Prostate gland (tissue), 2 donors: ENCODE data around the gene VASN. TPM values are rescaled to one million over a fixed set of nuclear protein-coding genes. Genes with fewer than 3 reads are reported as not detected.

Source experiments
- DNase-seq: peaks from one replicate; pipeline ENCODE4 v3.0.0-alpha.2; 2019; ENCODE audit warnings: low spot score
- H3K27ac ChIP-seq, 2 donors: fragments of 200-600 bp; sonication (generic); 2 replicates each; pipeline ENCODE4 v1.5.1; 2017 to 2019
- H3K27me3 ChIP-seq: fragments of 200-600 bp; sonication (generic); replicated peaks from 2 replicates; pipeline ENCODE4 v1.5.1; 2019; ENCODE audit not compliant: insufficient read depth
- H3K36me3 ChIP-seq, 2 donors: fragments of 200-600 bp; sonication (generic); 1 replicate in 1 of 2; 2 replicates in 1 of 2; pipeline versions ENCODE4 v1.5.1 to v1.8.1; 2017 to 2019
- H3K4me1 ChIP-seq: fragments of 200-600 bp; sonication (generic); replicated peaks from 2 replicates; pipeline ENCODE4 v1.5.1; 2019
- H3K4me3 ChIP-seq, 2 donors: fragments of 200-600 bp; sonication (generic); 2 replicates each; pipeline ENCODE4 v1.5.1; 2017 to 2019
- H3K9me3 ChIP-seq: fragments of 200-600 bp; sonication (generic); 2 replicates; pipeline ENCODE4 v1.5.1; 2017
- POLR2A ChIP-seq: fragments of 450-650 bp; IDR thresholded peaks from one replicate; pipeline ENCODE4 v1.6.1; 2016; ENCODE audit warnings: antibody characterized with exemption, mild to moderate bottlenecking
- POLR2AphosphoS5 ChIP-seq: sonication (generic); formaldehyde crosslinking; IDR thresholded peaks from one replicate; pipeline ENCODE4 v1.6.1; 2017; ENCODE audit warnings: antibody characterized with exemption
- WGBS: methylation state at CpG from one replicate; pipeline ENCODE4 v1.1.5; 2018; 5-methylcytosine and 5-hydroxymethylcytosine counted together
- intact Hi-C: fragments of 100-400 bp; cut with DNase I; formaldehyde crosslinking; loops from one replicate; pipeline ENCODE4 v1.14.2; 2022
- total RNA-seq, 2 donors: library from RNA; depleted of rRNA; stranded (reverse); fragments of >200 nt; gene quantifications; one replicate each; pipeline ENCODE4 v1.1.0, GENCODE V29; 2016
- TF ChIP-seq, protein P1 (sequence below), 4 experiments: fragments of 200-600 bp in 2 of 4; fragments of 450-650 bp in 2 of 4; sonication (generic) in 2 of 4; IDR thresholded peaks; 1 replicate in 3 of 4; 2 replicates in 1 of 4; pipeline ENCODE4 v1.5.1; 2016 to 2019; ENCODE audit warnings: antibody characterized with exemption in 4 of 4, mild to moderate bottlenecking in 2 of 4, moderate library complexity in 2 of 4

The VASN gene
- total RNA-seq, 2 donors from 2014 or later: 13.1 to 97.4 TPM

DNA sequence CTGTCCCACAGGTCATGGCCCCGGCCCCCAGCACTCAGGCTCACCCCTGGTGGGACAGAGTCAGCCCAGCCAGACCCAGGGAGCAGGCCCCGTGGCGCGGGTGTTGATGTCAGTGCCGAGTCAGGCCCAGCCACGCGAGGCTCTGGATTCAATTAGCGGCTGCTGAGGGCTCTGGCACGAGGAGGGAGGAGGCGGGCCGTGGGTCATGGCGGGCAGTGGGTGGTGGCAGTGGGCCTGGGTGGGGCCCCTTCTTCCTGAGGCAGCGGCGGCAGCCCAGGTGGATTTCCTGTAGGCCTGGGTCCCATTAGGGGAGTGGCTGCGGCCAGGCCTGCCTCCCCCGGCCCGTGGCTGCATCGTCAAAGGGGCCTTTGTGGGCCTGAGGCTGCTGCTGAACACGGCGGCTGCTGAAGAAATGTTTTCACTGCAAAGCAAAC is 12.9 kb downstream of the VASN start:
- TF ChIP-seq, protein P1, sequence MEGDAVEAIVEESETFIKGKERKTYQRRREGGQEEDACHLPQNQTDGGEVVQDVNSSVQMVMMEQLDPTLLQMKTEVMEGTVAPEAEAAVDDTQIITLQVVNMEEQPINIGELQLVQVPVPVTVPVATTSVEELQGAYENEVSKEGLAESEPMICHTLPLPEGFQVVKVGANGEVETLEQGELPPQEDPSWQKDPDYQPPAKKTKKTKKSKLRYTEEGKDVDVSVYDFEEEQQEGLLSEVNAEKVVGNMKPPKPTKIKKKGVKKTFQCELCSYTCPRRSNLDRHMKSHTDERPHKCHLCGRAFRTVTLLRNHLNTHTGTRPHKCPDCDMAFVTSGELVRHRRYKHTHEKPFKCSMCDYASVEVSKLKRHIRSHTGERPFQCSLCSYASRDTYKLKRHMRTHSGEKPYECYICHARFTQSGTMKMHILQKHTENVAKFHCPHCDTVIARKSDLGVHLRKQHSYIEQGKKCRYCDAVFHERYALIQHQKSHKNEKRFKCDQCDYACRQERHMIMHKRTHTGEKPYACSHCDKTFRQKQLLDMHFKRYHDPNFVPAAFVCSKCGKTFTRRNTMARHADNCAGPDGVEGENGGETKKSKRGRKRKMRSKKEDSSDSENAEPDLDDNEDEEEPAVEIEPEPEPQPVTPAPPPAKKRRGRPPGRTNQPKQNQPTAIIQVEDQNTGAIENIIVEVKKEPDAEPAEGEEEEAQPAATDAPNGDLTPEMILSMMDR (IDR thresholded peaks at IDR 0.05): no peak
- TF ChIP-seq POLR2AphosphoS5 (no peak), POLR2A (no peak)
- intact Hi-C loops: no loop called here
- H3K9me3 ChIP-seq: no peaks in the 10 kb centered on the region
- no peak for DNase-seq
- no peak overlapping the region for H3K27ac ChIP-seq
- H3K4me1 ChIP-seq: no peaks in the 10 kb centered on the region
- no peaks in the 10 kb centered on the region for H3K36me3 ChIP-seq
- H3K4me3 ChIP-seq: no peak overlapping the region
- no peaks in the 10 kb centered on the region for H3K27me3 ChIP-seq
- WGBS: 69% methylated on average over 20 of the region's 20 CpGs

DNA sequence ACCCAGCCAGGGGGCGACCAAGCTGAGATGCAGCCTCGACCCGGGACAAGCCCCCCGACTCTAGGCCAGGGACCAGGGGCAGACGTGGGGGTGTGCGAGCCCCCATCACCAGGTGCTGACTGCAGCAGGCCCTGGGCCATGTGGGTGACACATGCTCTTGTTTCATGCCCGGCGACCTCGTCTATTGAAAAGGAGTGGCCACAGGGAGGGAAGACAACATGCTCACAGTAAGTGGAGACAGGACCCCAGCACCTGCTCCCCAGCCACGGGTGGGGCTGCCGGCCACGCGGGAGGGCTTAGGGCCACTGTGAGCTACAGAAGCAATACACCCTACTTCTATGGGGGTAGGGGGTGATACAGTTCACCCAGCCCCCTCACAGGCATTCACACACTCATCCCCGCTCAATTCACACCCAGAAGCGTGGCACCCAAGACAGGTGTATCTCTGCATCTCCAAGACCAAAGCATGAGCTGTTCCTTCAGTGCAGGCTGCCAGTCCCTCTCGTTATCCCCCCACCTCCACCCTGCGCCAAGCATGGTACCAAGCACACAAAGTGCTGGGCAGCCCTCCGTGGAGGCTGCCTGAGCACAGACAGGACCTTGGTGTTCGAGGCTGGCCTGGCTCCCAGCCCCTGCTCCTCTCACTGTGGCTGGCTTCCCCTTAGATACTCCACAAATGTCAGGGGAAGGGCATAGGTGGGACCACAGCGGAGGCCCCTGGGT is 13.6 kb downstream of the VASN start:
- no peak overlapping the region for H3K27ac ChIP-seq
- 62% methylated on average over 20 of the region's 20 CpGs for WGBS
- no peaks in the 10 kb centered on the region for H3K27me3 ChIP-seq
- intact Hi-C loops: no loop called here
- H3K36me3 ChIP-seq: no peaks in the 10 kb centered on the region
- no peaks in the 10 kb centered on the region for H3K4me1 ChIP-seq
- TF ChIP-seq, protein P1 (IDR thresholded peaks at IDR 0.05): no peak
- TF ChIP-seq POLR2AphosphoS5 (no peak), POLR2A (no peak)
- DNase-seq: no peak
- H3K9me3 ChIP-seq: no peaks in the 10 kb centered on the region
- H3K4me3 ChIP-seq: no peak overlapping the region

DNA sequence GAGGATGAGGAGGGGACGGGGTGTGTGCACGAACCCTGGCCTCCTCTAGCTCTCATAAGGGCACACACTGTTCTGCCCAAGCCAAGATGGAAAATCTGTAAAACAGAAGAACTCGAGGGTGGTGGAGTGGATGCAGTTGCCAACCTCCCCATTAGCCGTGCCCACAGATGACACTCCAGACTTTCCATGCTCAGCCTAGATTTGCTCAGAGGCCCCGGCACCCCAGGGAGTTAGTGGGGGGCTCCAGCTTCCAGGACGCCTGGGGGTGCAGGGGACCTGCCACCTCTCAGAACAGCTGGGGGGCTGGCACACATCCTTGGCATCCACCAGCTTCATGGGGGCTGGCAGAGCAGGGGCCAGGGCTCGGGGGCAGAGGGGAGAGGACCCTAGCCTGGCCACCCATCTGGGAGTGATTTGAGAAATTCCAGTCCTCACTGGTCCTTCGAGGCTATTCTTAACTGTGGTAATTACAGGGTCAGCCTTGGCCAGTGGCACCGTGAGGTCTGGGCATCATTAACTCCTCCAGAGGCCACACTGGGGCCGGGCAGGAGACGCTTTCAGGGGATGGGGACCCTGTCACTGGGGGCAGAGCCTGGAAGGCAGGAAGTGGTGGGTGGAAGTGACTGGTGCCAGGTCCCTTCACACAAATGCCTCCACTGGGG is 14.3 kb downstream of the VASN start:
- H3K36me3 ChIP-seq: no peaks in the 10 kb centered on the region
- no peak overlapping the region for H3K4me3 ChIP-seq
- TF ChIP-seq, protein P1 (IDR thresholded peaks at IDR 0.05): no peak
- no peak for TF ChIP-seq POLR2A
- no peak for TF ChIP-seq POLR2AphosphoS5
- no peaks in the 10 kb centered on the region for H3K27me3 ChIP-seq
- no peaks in the 10 kb centered on the region for H3K4me1 ChIP-seq
- WGBS: 72% methylated on average over 11 of the region's 11 CpGs
- intact Hi-C loops: no loop called here
- no peaks in the 10 kb centered on the region for H3K9me3 ChIP-seq
- no peak for DNase-seq
- peak overlapping the region in 1 of 2 donors; percentile 18 for H3K27ac ChIP-seq

DNA sequence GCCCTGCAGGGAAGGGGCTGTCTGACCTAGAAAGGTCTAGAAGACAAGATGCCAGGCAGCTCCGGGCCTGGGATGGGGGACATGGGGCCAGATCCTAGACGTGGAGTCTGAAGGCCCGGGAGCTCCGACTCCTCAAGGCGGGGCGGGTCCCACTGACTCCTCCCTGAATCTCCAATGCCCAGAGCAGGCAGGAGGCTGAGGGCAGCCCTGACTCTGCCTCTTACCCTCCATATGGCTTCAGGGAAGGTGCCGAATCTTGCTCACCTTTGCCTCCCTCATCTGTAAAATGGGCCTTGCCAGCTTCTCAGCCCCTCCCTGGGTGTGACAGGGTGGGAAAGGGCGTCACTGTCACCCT is 14.8 kb downstream of the VASN start:
- Histone ChIP-seq H3K4me1 (no peaks in the 10 kb centered on the region), H3K4me3 (no peak overlapping the region), H3K36me3 (no peaks in the 10 kb centered on the region), H3K27ac (no peak overlapping the region), H3K27me3 (no peaks in the 10 kb centered on the region), H3K9me3 (no peaks in the 10 kb centered on the region)
- intact Hi-C loops: no loop called here
- DNase-seq: no peak
- TF ChIP-seq, protein P1 (IDR thresholded peaks at IDR 0.05): no peak
- no peak for TF ChIP-seq POLR2AphosphoS5
- TF ChIP-seq POLR2A: no peak
- 75% methylated on average over 7 of the region's 8 CpGs for WGBS
